K562 (cell line): ENCODE measurements around the gene LMCD1. TPM values are rescaled to one million over a fixed set of nuclear protein-coding genes. Genes with fewer than 3 reads are reported as not detected.

ENCODE experiments used
- ATAC-seq: fragments of 200-7000 bp; cut with Tn5 transposase; 3 replicates; pipeline ENCODE4 v1.9.1; 2020; ENCODE audit warnings: moderate library complexity
- BruUV-seq: library from RNA; stranded (reverse); fragments of 400-500 nt; replicated peaks from 2 replicates; lab custom pipeline; 2021; lab: Mats Ljungman, UMichigan
- CTCF ChIA-PET: fragments of 300-600 bp; formaldehyde crosslinking; extraction: SDS; loops from one replicate; lab custom pipeline; 2021; ENCODE audit warnings: low intra/inter-chr PET ratio; lab: Yijun Ruan, JAX
- POLR2A ChIA-PET: fragments of 300-600, 350-650 bp; sonication (Branson Sonifier 250); formaldehyde crosslinking; extraction: SDS; loops from one replicate; lab custom pipeline; 2021; ENCODE audit warnings: antibody characterized with exemption, inconsistent platforms; lab: Yijun Ruan, JAX
- DNase-seq, 4 experiments: peaks; one replicate each; pipeline versions ENCODE4 v3.0.0 to v3.0.0-alpha.2; 2011 to 2018; ENCODE audit warnings: low spot score in 3 of 4, mixed read lengths in 3 of 4; ENCODE audit errors: extremely low read depth in 1 of 4
- FAIRE-seq: peaks from 2 replicates; lab custom pipeline; 2011; peaks lifted over from hg19 to GRCh38; lab: Jason Lieb, UNC
- H2AFZ ChIP-seq: 2 replicates; pipeline ENCODE4 v1.6.0; 2011; ENCODE audit warnings: low read depth, low read length, control low read depth, inconsistent platforms
- H3K27ac ChIP-seq: fragments of 200-600 bp; 3 replicates; pipeline ENCODE4 v1.8.0; 2011; ENCODE audit warnings: low read depth, mild to moderate bottlenecking, control low read depth, inconsistent platforms, low read length, moderate library complexity, mixed read lengths; ENCODE audit errors: extremely low read depth
- H3K27me3 ChIP-seq, 2 experiments: fragments of 300-600 bp in 1 of 2; 2 replicates in 1 of 2; 3 replicates in 1 of 2; pipeline versions ENCODE4 v1.6.0 to v1.8.0; 2011; ENCODE audit warnings: inconsistent platforms in 2 of 2, low read length in 2 of 2, mild to moderate bottlenecking in 1 of 2, mixed read lengths in 1 of 2, moderate library complexity in 1 of 2; ENCODE audit not compliant: control insufficient read depth in 2 of 2, insufficient read depth in 2 of 2
- H3K36me3 ChIP-seq: fragments of 300-600 bp; 3 replicates; pipeline ENCODE4 v1.8.0; 2011; ENCODE audit warnings: mild to moderate bottlenecking, low read length, inconsistent platforms; ENCODE audit not compliant: control insufficient read depth, insufficient read depth
- H3K4me1 ChIP-seq, 2 experiments: fragments of 200-600 bp in 1 of 2; replicated peaks in 1 of 2; 2 replicates in 1 of 2; 3 replicates in 1 of 2; pipeline versions ENCODE4 v1.5.1 to v1.8.0; 2011; ENCODE audit warnings: inconsistent platforms in 2 of 2, low read length in 2 of 2, mild to moderate bottlenecking in 1 of 2, mixed read lengths in 1 of 2, moderate library complexity in 1 of 2; ENCODE audit not compliant: control insufficient read depth in 2 of 2, insufficient read depth in 2 of 2
- H3K4me2 ChIP-seq: 2 replicates; pipeline ENCODE4 v1.6.1; 2011; ENCODE audit warnings: low read length, control low read depth, inconsistent platforms, mixed read lengths; ENCODE audit not compliant: insufficient read depth
- H3K4me3 ChIP-seq: fragments of 200-600 bp; sonication (generic), shearing (Covaris generic); 2 replicates; pipeline ENCODE4 v1.5.1; 2016; ENCODE audit warnings: control low read depth, inconsistent platforms
- H3K79me2 ChIP-seq: fragments of 200-600 bp; 3 replicates; pipeline ENCODE4 v1.8.0; 2011; ENCODE audit warnings: low read length, inconsistent platforms; ENCODE audit not compliant: control insufficient read depth, insufficient read depth
- H3K9ac ChIP-seq, 2 experiments: 2 replicates each; pipeline versions ENCODE4 v1.6.0 to v1.6.1; 2011; ENCODE audit warnings: low read depth in 2 of 2, low read length in 2 of 2, control low read depth in 1 of 2, inconsistent platforms in 1 of 2, mild to moderate bottlenecking in 1 of 2, mixed read lengths in 1 of 2; ENCODE audit not compliant: insufficient read depth in 1 of 2
- H3K9me1 ChIP-seq: one replicate; pipeline ENCODE4 v1.6.0; 2011; ENCODE audit warnings: inconsistent platforms, mild to moderate bottlenecking, low read length, moderate library complexity; ENCODE audit not compliant: control insufficient read depth, insufficient read depth
- H3K9me3 ChIP-seq: replicated peaks from 2 replicates; pipeline ENCODE4 v1.5.1; 2011; ENCODE audit warnings: low read depth, low read length, inconsistent platforms; ENCODE audit not compliant: control insufficient read depth, insufficient read depth
- H4K20me1 ChIP-seq: replicated peaks from 2 replicates; pipeline ENCODE4 v1.6.1; 2011; ENCODE audit warnings: low read length, inconsistent platforms, mixed read lengths; ENCODE audit not compliant: control insufficient read depth, insufficient read depth
- HDAC3 ChIP-seq: fragments of 450-650 bp; IDR thresholded peaks from 2 replicates; pipeline ENCODE4 v1.6.1; 2018; ENCODE audit warnings: borderline replicate concordance, mild to moderate bottlenecking, moderate library complexity; ENCODE audit not compliant: partially characterized antibody
- HIVEP1 ChIP-seq: fragments of 250-450 bp; sonication (Bioruptor Pico); IDR thresholded peaks from 2 replicates; pipeline ENCODE4 v1.4.0; 2020; ENCODE audit warnings: mild to moderate bottlenecking
- MEF2D ChIP-seq: conservative IDR thresholded peaks from 2 replicates; pipeline ENCODE4 v1.6.1; 2016; ENCODE audit warnings: low read depth, missing genetic modification characterization, missing compliant biosample characterization
- RFX7 ChIP-seq: fragments of 250-450 bp; sonication (Bioruptor Pico); IDR thresholded peaks from 2 replicates; pipeline ENCODE4 v1.5.1; 2021; ENCODE audit warnings: mild to moderate bottlenecking
- ZNF232 ChIP-seq: sonication (generic); formaldehyde crosslinking; IDR thresholded peaks from 2 replicates; pipeline ENCODE4 v1.8.0; 2022; ENCODE audit warnings: mild to moderate bottlenecking, missing genetic modification reagents
- ZNF668 ChIP-seq: fragments of 250-450 bp; sonication (Bioruptor Pico); IDR thresholded peaks from 2 replicates; pipeline ENCODE4 v1.8.0; 2022; ENCODE audit warnings: mild to moderate bottlenecking, inconsistent platforms
- WGBS: fragments of 100-300 bp; shearing (Covaris generic); methylation state at CpG from one replicate; pipeline ENCODE4 v1.1.6; 2016; ENCODE audit warnings: low coverage, mixed read lengths; ENCODE audit not compliant: insufficient coverage; ENCODE audit errors: missing lambda C conversion rate; 5-methylcytosine and 5-hydroxymethylcytosine counted together
- in situ Hi-C: fragments of 300-500 bp; cut with MboI; formaldehyde crosslinking; loops from 4 replicates; pipeline ENCODE4 v1.15.0; 2018; ENCODE audit warnings: inconsistent platforms, mixed read lengths
- intact Hi-C: fragments of 100-400 bp; cut with micrococcal nuclease; formaldehyde crosslinking; loops from 2 replicates; pipeline ENCODE4 v1.14.2; 2022
- polyA plus RNA-seq, 8 experiments: library from polyadenylated mRNA; depleted of rRNA in 4 of 8; stranded (reverse) in 5 of 8; unstranded in 3 of 8; fragments of >200 nt; fragmentation: Nextera tagmentation in 2 of 8; fragmentation: Illumina TruSeq in 1 of 8; extraction: Ambion mirVana in 2 of 8; extraction: Trizol in 1 of 8; gene quantifications; 2 replicates each; pipeline versions ENCODE4 v1.2.1 to v1.2.3, GENCODE V29; 2011 to 2014; ENCODE audit warnings: inconsistent platforms in 1 of 8, missing spikeins in 1 of 8
- total RNA-seq, 7 experiments: library from RNA; depleted of rRNA in 6 of 7; stranded (reverse); fragments of >200 nt in 6 of 7; fragmentation: Illumina TruSeq in 2 of 7; extraction: Trizol in 2 of 7; gene quantifications; 2 replicates each; pipeline versions ENCODE4 v1.2.1 to v1.2.3, GENCODE V29; 2011 to 2021; ENCODE audit warnings: low replicate concordance in 1 of 7
- TF ChIP-seq, protein P1 (sequence below): fragments of 250-450 bp; sonication (Bioruptor Pico); IDR thresholded peaks from 2 replicates; pipeline ENCODE4 v1.4.0; 2020; ENCODE audit warnings: borderline replicate concordance
- TF ChIP-seq, protein P2 (sequence below): sonication (generic); formaldehyde crosslinking; IDR thresholded peaks from 2 replicates; pipeline ENCODE4 v1.9.0; 2022; ENCODE audit warnings: mild to moderate bottlenecking, missing genetic modification reagents
- TF ChIP-seq, protein P3 (sequence below): sonication (generic); formaldehyde crosslinking; IDR thresholded peaks from 2 replicates; pipeline ENCODE4 v1.8.0; 2022; ENCODE audit warnings: missing genetic modification reagents, mild to moderate bottlenecking, moderate library complexity, borderline replicate concordance
- TF ChIP-seq, protein P4 (sequence below): fragments of 200-800 bp; sonication (Bioruptor generic); IDR thresholded peaks from 2 replicates; pipeline ENCODE4 v1.6.1; 2017; ENCODE audit warnings: missing genetic modification characterization, missing compliant biosample characterization
- TF ChIP-seq, protein P5 (sequence below): fragments of 200-800 bp; sonication (Bioruptor generic); IDR thresholded peaks from 2 replicates; pipeline ENCODE4 v1.6.1; 2016; ENCODE audit warnings: missing genetic modification characterization, missing compliant biosample characterization

The LMCD1 gene
- total and polyA plus RNA-seq, 9 of the 15 experiments (the other 6 are each of a cell fraction or from before 2014, with no cell fraction given): 0.60 TPM; not detected in 8

DNA sequence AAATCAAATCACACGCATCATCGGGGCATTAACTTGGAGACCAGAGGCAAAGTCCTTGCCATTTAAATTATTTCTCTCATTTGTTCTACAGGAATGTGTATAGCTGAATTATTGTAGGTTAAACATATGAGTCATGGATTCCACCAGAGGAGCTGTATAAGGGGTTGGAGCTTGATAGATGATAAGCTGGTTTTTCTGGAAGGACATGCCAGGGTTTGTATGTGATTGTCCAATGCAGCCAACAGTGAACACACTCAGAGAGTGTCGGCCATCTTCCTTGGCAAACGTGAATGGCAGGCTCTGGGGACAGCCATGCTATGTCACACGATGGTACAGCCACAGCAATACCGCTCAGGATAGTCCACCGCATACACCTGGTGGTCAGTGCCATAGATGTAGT is 117.9 kb downstream of the LMCD1 start:
- no TSS peak for BruUV-seq
- ChIA-PET POLR2A (no interaction called here), CTCF (interaction anchor here (0.5 kb wide), 1 partner anchor 60 kb away, joined by 3 read pairs; no protein-coding TSS in a partner anchor)
- H3K4me1 ChIP-seq: peaks cover 0 to 3% of the 10 kb centered on the region in 2 experiments; a peak in 2 of 5 replicates
- no peak overlapping the region for H2AFZ ChIP-seq
- intact Hi-C loops: no loop called here
- 5% methylated on average over 7 of the region's 7 CpGs for WGBS
- H3K4me2 ChIP-seq: no peak overlapping the region
- H3K9me3 ChIP-seq: no peaks in the 10 kb centered on the region
- peaks cover 0 to 23% of the 10 kb centered on the region in 2 experiments; a peak in 2 of 5 replicates for H3K27me3 ChIP-seq
- no peak for ATAC-seq
- no peak overlapping the region for H3K9ac ChIP-seq
- no peaks in the 10 kb centered on the region for H3K9me1 ChIP-seq
- no peak overlapping the region for H3K4me3 ChIP-seq
- no peaks in the 10 kb centered on the region; the same call in 1 of the 2 replicates for H4K20me1 ChIP-seq
- no peaks in the 10 kb centered on the region for H3K79me2 ChIP-seq
- FAIRE-seq: no peak
- DNase-seq: no peak
- no peak overlapping the region for H3K27ac ChIP-seq
- in situ Hi-C loops: no loop called here
- H3K36me3 ChIP-seq: no peaks in the 10 kb centered on the region
- TF ChIP-seq HIVEP1 (CRISPR knock-in tag) (no peak), MEF2D (tag) (no peak), ZNF232 (CRISPR knock-in tag) (no peak), HDAC3 (no peak), ZNF668 (CRISPR knock-in tag) (no peak), RFX7 (CRISPR knock-in tag) (no peak)
- TF ChIP-seq, protein P1, sequence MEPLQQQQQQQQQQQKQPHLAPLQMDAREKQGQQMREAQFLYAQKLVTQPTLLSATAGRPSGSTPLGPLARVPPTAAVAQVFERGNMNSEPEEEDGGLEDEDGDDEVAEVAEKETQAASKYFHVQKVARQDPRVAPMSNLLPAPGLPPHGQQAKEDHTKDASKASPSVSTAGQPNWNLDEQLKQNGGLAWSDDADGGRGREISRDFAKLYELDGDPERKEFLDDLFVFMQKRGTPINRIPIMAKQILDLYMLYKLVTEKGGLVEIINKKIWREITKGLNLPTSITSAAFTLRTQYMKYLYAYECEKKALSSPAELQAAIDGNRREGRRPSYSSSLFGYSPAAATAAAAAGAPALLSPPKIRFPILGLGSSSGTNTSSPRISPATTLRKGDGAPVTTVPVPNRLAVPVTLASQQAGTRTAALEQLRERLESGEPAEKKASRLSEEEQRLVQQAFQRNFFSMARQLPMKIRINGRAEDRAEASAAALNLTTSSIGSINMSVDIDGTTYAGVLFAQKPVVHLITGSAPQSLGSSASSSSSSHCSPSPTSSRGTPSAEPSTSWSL (CRISPR knock-in tag): no peak
- TF ChIP-seq, protein P2, sequence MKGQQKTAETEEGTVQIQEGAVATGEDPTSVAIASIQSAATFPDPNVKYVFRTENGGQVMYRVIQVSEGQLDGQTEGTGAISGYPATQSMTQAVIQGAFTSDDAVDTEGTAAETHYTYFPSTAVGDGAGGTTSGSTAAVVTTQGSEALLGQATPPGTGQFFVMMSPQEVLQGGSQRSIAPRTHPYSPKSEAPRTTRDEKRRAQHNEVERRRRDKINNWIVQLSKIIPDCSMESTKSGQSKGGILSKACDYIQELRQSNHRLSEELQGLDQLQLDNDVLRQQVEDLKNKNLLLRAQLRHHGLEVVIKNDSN (CRISPR knock-in tag): no peak
- TF ChIP-seq, protein P3, sequence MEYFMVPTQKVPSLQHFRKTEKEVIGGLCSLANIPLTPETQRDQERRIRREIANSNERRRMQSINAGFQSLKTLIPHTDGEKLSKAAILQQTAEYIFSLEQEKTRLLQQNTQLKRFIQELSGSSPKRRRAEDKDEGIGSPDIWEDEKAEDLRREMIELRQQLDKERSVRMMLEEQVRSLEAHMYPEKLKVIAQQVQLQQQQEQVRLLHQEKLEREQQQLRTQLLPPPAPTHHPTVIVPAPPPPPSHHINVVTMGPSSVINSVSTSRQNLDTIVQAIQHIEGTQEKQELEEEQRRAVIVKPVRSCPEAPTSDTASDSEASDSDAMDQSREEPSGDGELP (CRISPR knock-in tag): no peak
- TF ChIP-seq, protein P4, sequence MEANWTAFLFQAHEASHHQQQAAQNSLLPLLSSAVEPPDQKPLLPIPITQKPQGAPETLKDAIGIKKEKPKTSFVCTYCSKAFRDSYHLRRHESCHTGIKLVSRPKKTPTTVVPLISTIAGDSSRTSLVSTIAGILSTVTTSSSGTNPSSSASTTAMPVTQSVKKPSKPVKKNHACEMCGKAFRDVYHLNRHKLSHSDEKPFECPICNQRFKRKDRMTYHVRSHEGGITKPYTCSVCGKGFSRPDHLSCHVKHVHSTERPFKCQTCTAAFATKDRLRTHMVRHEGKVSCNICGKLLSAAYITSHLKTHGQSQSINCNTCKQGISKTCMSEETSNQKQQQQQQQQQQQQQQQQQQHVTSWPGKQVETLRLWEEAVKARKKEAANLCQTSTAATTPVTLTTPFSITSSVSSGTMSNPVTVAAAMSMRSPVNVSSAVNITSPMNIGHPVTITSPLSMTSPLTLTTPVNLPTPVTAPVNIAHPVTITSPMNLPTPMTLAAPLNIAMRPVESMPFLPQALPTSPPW: no peak
- TF ChIP-seq, protein P5, sequence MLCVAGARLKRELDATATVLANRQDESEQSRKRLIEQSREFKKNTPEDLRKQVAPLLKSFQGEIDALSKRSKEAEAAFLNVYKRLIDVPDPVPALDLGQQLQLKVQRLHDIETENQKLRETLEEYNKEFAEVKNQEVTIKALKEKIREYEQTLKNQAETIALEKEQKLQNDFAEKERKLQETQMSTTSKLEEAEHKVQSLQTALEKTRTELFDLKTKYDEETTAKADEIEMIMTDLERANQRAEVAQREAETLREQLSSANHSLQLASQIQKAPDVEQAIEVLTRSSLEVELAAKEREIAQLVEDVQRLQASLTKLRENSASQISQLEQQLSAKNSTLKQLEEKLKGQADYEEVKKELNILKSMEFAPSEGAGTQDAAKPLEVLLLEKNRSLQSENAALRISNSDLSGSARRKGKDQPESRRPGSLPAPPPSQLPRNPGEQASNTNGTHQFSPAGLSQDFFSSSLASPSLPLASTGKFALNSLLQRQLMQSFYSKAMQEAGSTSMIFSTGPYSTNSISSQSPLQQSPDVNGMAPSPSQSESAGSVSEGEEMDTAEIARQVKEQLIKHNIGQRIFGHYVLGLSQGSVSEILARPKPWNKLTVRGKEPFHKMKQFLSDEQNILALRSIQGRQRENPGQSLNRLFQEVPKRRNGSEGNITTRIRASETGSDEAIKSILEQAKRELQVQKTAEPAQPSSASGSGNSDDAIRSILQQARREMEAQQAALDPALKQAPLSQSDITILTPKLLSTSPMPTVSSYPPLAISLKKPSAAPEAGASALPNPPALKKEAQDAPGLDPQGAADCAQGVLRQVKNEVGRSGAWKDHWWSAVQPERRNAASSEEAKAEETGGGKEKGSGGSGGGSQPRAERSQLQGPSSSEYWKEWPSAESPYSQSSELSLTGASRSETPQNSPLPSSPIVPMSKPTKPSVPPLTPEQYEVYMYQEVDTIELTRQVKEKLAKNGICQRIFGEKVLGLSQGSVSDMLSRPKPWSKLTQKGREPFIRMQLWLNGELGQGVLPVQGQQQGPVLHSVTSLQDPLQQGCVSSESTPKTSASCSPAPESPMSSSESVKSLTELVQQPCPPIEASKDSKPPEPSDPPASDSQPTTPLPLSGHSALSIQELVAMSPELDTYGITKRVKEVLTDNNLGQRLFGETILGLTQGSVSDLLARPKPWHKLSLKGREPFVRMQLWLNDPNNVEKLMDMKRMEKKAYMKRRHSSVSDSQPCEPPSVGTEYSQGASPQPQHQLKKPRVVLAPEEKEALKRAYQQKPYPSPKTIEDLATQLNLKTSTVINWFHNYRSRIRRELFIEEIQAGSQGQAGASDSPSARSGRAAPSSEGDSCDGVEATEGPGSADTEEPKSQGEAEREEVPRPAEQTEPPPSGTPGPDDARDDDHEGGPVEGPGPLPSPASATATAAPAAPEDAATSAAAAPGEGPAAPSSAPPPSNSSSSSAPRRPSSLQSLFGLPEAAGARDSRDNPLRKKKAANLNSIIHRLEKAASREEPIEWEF (CRISPR knock-in tag): no peak
